GM12878 (cell line): Measurements from ENCODE around the gene IFT52.

Experiments
- HDGF ChIP-seq: fragments of 450-650 bp; IDR thresholded peaks from 2 replicates; pipeline ENCODE4 v1.6.1; 2016; ENCODE audit warnings: antibody characterized with exemption
- POLR2A ChIP-seq: IDR thresholded peaks from 2 replicates; pipeline ENCODE4 v1.6.1; 2011; ENCODE audit warnings: low read depth, mild to moderate bottlenecking, low read length
- RFX5 ChIP-seq: IDR thresholded peaks from 2 replicates; pipeline ENCODE4 v1.6.1; 2011; ENCODE audit warnings: low read depth, low read length, improper control_type of control experiment
- YBX1 ChIP-seq: fragments of 450-650 bp; IDR thresholded peaks from 2 replicates; pipeline ENCODE4 v1.6.1; 2016; ENCODE audit warnings: antibody characterized with exemption

DNA sequence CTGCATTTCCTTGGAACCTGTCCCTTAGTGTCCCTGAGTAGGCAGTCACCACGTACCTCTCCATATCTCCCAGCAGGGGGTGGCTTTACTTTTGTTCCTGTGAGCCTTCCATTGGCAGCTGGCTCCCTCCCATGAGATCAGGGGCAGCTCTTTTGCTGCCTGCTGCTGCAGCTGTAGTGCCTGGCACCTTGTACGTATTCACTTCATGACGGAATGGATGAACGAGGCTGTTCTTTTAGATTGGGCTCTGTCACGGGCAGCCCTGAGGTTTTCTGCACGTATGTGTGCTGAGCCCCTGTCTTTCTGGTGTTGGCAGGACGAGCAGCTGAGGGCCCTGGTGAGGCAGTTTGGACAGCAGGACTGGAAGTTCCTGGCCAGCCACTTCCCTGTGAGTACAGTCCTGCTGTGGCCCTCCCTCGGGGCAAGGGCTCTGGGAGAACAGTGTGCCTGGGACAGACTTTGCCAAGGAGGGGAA is 90.8 kb downstream of the IFT52 start:
- TF ChIP-seq HDGF, result no peak
- 0 out of 2 replicates have a peak, but pooled peaks have one; percentile 23 for TF ChIP-seq POLR2A
- no peak for TF ChIP-seq YBX1
- TF ChIP-seq RFX5, result no peak
